Measurements from ENCODE around the gene CNTLN. TPM values are rescaled to one million over a fixed set of nuclear protein-coding genes. Genes with fewer than 3 reads are reported as not detected.
"Not testable (repeated sequence)": the region's sequence is repeated elsewhere in the genome, so short reads cannot be mapped to it uniquely, and the experiment has no call there.

The CNTLN gene
- total and polyA plus RNA-seq, 8 donors, result 1.2 to 3.1 (median 2.2) TPM

GRCh38 chr9:17339156-17339555 lies 204.3 kb downstream of the CNTLN start:
- TF ChIP-seq CTCF (IDR thresholded peaks at IDR 0.05), result no peak
- no peak overlapping the region for H3K27ac ChIP-seq
- ATAC-seq (no peak), FAIRE-seq (no peak), DNase-seq (no peak)
- H3K4me3 ChIP-seq, result no peak overlapping the region
- intact Hi-C loops (cut with DNase I), result no loop called here
- no peaks in the 10 kb centered on the region for H3K9me3 ChIP-seq
- H3K27me3 ChIP-seq, result no peaks in the 10 kb centered on the region
- no peaks in the 10 kb centered on the region for H3K4me1 ChIP-seq
- no peaks in the 10 kb centered on the region for H3K36me3 ChIP-seq

GRCh38 chr9:17342696-17343095 lies 207.9 kb downstream of the CNTLN start:
- 98% methylated on average over 4 of the region's 4 CpGs for WGBS, 2 donors
- no peak for TF ChIP-seq CTCF (IDR thresholded peaks at IDR 0.05)

GRCh38 chr9:17349831-17350230 lies 215.0 kb downstream of the CNTLN start:
- intact Hi-C loops (cut with DNase I), result no loop called here
- no peaks in the 10 kb centered on the region for H3K4me1 ChIP-seq
- FAIRE-seq (no peak), DNase-seq (no peak), ATAC-seq (no peak)
- H3K27me3 ChIP-seq, result no peaks in the 10 kb centered on the region
- TF ChIP-seq CTCF (IDR thresholded peaks at IDR 0.05), result no peak
- H3K36me3 ChIP-seq, result peaks cover 0 to 5% (median 0%) of the 10 kb centered on the region in 3 donors
- no peak overlapping the region for H3K4me3 ChIP-seq
- no peaks in the 10 kb centered on the region for H3K9me3 ChIP-seq
- H3K27ac ChIP-seq, result no peak overlapping the region

More at GRCh38 chr9:17342696-17343095, 207.9 kb downstream of the CNTLN start:
- H3K4me3 ChIP-seq, result no peak overlapping the region
- no peaks in the 10 kb centered on the region for H3K27me3 ChIP-seq
- FAIRE-seq (no peak), ATAC-seq (no peak), DNase-seq (no peak)
- no peak overlapping the region for H3K27ac ChIP-seq
- H3K4me1 ChIP-seq, result no peaks in the 10 kb centered on the region
- H3K36me3 ChIP-seq, result peaks cover 0 to 5% (median 0%) of the 10 kb centered on the region in 3 donors
- intact Hi-C loops (cut with DNase I), result no loop called here
- no peaks in the 10 kb centered on the region for H3K9me3 ChIP-seq

- WGBS, 2 donors, result 92 to 97% methylated on average over 25 of the region's 25 CpGs
- H3K36me3 ChIP-seq; FAIRE-seq; H3K27me3 ChIP-seq; H3K27ac ChIP-seq; H3K4me3 ChIP-seq; intact Hi-C loops (cut with DNase I); ATAC-seq; H3K9me3 ChIP-seq; H3K4me1 ChIP-seq: not testable (repeated sequence)
- DNase-seq, result peak in 1 of 6 donors; percentile 49
Observed at GRCh38 chr9:17354006-17354405, 219.2 kb downstream of the CNTLN start.

GRCh38 chr9:17361378-17361777 lies 226.5 kb downstream of the CNTLN start:
- intact Hi-C loops (cut with DNase I), result no loop called here
- ATAC-seq (no peak), FAIRE-seq (no peak), DNase-seq (no peak)
- H3K36me3 ChIP-seq, result no peaks in the 10 kb centered on the region
- no peak overlapping the region for H3K27ac ChIP-seq
- 69 to 77% methylated on average over 2 of the region's 2 CpGs for WGBS, 2 donors
- H3K9me3 ChIP-seq, result no peaks in the 10 kb centered on the region
- H3K4me3 ChIP-seq, result no peak overlapping the region
- no peaks in the 10 kb centered on the region for H3K27me3 ChIP-seq
- no peaks in the 10 kb centered on the region for H3K4me1 ChIP-seq
- no peak for TF ChIP-seq CTCF (IDR thresholded peaks at IDR 0.05)

GRCh38 chr9:17367035-17367434 lies 232.2 kb downstream of the CNTLN start:
- no peak overlapping the region for H3K27ac ChIP-seq
- no peaks in the 10 kb centered on the region for H3K4me1 ChIP-seq
- no peaks in the 10 kb centered on the region for H3K36me3 ChIP-seq
- intact Hi-C loops (cut with DNase I), result no loop called here
- 94 to 98% methylated on average over 2 of the region's 2 CpGs for WGBS, 2 donors
- DNase-seq, result no peak
- no peak for FAIRE-seq
- no peak overlapping the region for H3K4me3 ChIP-seq
- no peak for TF ChIP-seq CTCF (IDR thresholded peaks at IDR 0.05)
- ATAC-seq, result no peak
- no peaks in the 10 kb centered on the region for H3K27me3 ChIP-seq
- no peaks in the 10 kb centered on the region for H3K9me3 ChIP-seq
